Measurements from ENCODE around the gene GLP2R. TPM values are rescaled to one million over a fixed set of nuclear protein-coding genes. Genes with fewer than 3 reads are reported as not detected.

Gene GLP2R
- polyA plus RNA-seq, 4 donors = 0.67 to 3.5 (median 3.2) TPM

DNA sequence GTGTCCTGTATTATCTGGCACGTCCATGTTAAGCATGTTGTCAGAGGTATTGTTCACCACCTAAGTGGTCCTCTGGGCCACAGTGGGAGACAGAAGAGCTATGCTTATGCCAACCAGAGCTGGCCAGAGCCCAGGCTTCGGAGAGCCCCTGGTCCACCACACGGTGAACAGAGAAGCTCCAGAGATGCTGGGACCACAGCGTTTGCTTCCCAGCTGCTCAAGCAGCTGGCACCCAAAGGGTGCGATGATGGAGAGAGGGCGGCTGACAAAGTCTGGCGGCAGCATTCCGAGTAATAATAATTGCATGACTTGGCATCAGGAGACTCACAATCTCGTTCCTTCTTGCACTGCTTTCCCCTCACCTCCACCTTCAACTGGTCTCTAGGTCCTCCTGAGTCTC lies 115.1 kb downstream of the GLP2R start:
- Histone ChIP-seq H3K27ac (ENCODE audit: low read depth in 1 of 3, low read length in 2 of 3) (no peak overlapping the region), H3K4me3 (ENCODE audit: low read depth in 1 of 3, low read length in 3 of 3) (no peak overlapping the region), H3K9me3 (ENCODE audit: control insufficient read depth in 2 of 2, insufficient read depth in 1 of 2, low read depth in 1 of 2, low read length in 1 of 2) (peaks cover 0 to 12% of the 10 kb centered on the region in 2 donors), H3K36me3 (ENCODE audit: control insufficient read depth in 3 of 3, insufficient read depth in 2 of 3, low read depth in 1 of 3, low read length in 3 of 3) (peaks cover 0 to 11% (median 5%) of the 10 kb centered on the region in 3 donors), H3K27me3 (ENCODE audit: control insufficient read depth in 3 of 3, insufficient read depth in 3 of 3, low read length in 3 of 3) (no peaks in the 10 kb centered on the region), H3K4me1 (ENCODE audit: control insufficient read depth in 3 of 3, insufficient read depth in 2 of 3, low read depth in 1 of 3, low read length in 2 of 3) (no peaks in the 10 kb centered on the region)
- 78 to 82% (median 79%) methylated on average over 9 of the region's 9 CpGs for WGBS, 3 donors
- no peak for FAIRE-seq
- no peak for DNase-seq

DNA sequence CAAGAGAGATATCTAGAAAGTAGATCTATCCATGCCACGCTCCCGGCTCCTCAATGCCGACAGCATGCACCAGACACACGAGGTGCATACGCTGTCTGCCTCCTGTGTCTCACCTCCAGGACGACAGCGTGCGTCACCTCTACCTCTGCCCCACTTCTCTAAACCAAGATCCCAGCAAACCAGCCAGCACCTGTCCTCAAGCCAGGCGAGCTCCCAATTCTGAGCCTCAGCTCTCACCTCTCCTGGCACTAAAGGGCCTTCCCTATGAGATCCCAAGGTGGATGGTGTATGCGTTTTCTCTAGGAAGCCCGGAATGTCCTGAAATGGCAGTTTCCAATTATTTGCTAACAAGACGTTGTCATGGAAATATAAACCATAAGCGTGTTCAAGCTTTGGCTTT lies 115.6 kb downstream of the GLP2R start:
- peaks cover 0 to 11% (median 5%) of the 10 kb centered on the region in 3 donors for H3K36me3 ChIP-seq (ENCODE audit: control insufficient read depth in 3 of 3, insufficient read depth in 2 of 3, low read depth in 1 of 3, low read length in 3 of 3)
- no peaks in the 10 kb centered on the region for H3K4me1 ChIP-seq (ENCODE audit: control insufficient read depth in 3 of 3, insufficient read depth in 2 of 3, low read depth in 1 of 3, low read length in 2 of 3)
- H3K4me3 ChIP-seq (ENCODE audit: low read depth in 1 of 3, low read length in 3 of 3) = no peak overlapping the region
- peaks cover 0 to 12% of the 10 kb centered on the region in 2 donors for H3K9me3 ChIP-seq (ENCODE audit: control insufficient read depth in 2 of 2, insufficient read depth in 1 of 2, low read depth in 1 of 2, low read length in 1 of 2)
- no peaks in the 10 kb centered on the region for H3K27me3 ChIP-seq (ENCODE audit: control insufficient read depth in 3 of 3, insufficient read depth in 3 of 3, low read length in 3 of 3)
- no peak for FAIRE-seq
- WGBS, 3 donors = 86 to 90% (median 87%) methylated on average over 13 of the region's 13 CpGs
- DNase-seq = no peak
- H3K27ac ChIP-seq (ENCODE audit: low read depth in 1 of 3, low read length in 2 of 3) = no peak overlapping the region

Other genes with a start within 250 kb of the GLP2R start
- gene CFAP52, start 249.3 kb upstream of the GLP2R start, polyA plus RNA-seq = under 1 TPM in 1 of 4 donors, not detected in 3; 0.71 TPM
- gene USP43, start 180.4 kb upstream of the GLP2R start, polyA plus RNA-seq = 10 to 100 TPM in 2 of 4 donors, 1 to 10 TPM in 2; 4.5 to 16.1 (median 8.3) TPM
- 1 to 10 TPM in 1 of 4 donors, under 1 TPM in 2, not detected in 1; 0.15 to 1.1 (median 0.50) TPM for gene DHRS7C, start 34.3 kb upstream of the GLP2R start, polyA plus RNA-seq
- not detected for gene GSG1L2, start 3.8 kb upstream of the GLP2R start, polyA plus RNA-seq
- under 1 TPM in 2 of 4 donors, not detected in 2; 0.12 to 0.38 TPM for gene RCVRN, start 79.3 kb downstream of the GLP2R start, polyA plus RNA-seq